ENCODE data around the gene SYT1.

The SYT1 gene

DNA sequence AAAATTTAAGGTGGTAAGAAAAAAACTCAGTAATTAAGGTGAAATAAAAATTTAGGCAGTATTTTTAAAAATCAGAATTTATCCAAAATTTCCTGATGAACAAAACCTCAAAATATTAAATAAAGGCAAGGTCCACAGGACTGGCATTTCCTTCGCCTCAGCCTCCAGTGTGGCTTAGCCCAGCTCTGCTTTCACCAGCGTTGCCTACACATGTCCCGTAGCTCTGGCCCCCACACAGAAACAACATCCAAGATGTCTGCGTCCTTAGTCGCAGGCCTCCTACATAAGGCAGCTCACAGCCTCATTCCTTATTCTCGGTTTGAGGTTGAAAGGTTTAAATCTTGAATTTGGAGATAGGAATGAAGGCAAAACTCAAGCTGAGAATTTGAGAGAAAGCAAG, 274.3 kb downstream of the SYT1 start:
- no peaks in the 10 kb centered on the region for H3K4me1 Mint-ChIP-seq
- no peak overlapping the region for H3K4me3 Mint-ChIP-seq
- no peaks in the 10 kb centered on the region for H3K27me3 Mint-ChIP-seq
- ATAC-seq (replicated peaks) (no peak), DNase-seq (no peak)
- H3K9me3 Mint-ChIP-seq, result no peaks in the 10 kb centered on the region
- H3K36me3 Mint-ChIP-seq, result no peaks in the 10 kb centered on the region
- H3K27ac Mint-ChIP-seq, result no peak overlapping the region

DNA sequence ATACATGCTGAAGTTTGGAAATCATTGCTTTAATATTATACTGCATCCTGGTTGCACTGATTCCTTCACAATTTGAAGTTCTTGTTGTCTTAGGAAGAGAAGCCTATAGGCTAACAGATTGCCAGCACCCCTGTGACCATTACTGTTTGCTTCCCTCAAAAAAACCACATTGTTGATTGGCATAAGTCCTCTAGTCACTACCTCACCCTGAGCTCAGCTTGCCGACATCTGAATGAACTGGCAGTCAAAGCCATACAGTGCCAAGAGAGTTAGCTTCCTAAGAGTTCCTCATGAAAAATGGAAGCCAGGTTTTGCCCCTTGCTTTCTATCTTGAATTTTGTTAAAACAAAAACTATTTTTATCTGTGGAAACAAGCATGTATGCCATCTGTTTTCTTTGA, 276.1 kb downstream of the SYT1 start:
- H3K4me1 Mint-ChIP-seq, result no peaks in the 10 kb centered on the region
- H3K4me3 Mint-ChIP-seq, result no peak overlapping the region
- ATAC-seq (replicated peaks) (no peak), DNase-seq (no peak)
- no peaks in the 10 kb centered on the region for H3K27me3 Mint-ChIP-seq
- no peak overlapping the region for H3K27ac Mint-ChIP-seq
- H3K36me3 Mint-ChIP-seq, result no peaks in the 10 kb centered on the region
- H3K9me3 Mint-ChIP-seq, result no peaks in the 10 kb centered on the region

DNA sequence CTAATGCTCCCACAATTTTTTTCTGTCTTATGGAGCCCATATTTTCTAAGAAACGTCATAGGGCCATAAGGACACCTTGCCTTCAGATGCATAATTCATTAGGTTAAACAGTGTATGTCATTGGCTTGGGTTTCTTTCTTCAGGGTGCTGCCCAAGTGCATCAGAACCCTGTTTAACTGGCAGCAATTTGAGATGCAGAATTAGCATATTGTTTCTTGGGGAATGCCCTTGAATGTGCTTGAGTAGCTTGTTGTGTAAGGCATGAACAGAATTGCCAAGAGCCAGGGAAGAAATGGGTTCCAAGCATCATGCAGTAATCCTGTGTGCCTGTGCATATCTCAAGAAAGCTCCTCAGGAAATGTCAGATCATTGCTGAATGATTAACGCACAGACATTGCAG, 277.2 kb downstream of the SYT1 start:
- no peak for ATAC-seq (replicated peaks)

DNA sequence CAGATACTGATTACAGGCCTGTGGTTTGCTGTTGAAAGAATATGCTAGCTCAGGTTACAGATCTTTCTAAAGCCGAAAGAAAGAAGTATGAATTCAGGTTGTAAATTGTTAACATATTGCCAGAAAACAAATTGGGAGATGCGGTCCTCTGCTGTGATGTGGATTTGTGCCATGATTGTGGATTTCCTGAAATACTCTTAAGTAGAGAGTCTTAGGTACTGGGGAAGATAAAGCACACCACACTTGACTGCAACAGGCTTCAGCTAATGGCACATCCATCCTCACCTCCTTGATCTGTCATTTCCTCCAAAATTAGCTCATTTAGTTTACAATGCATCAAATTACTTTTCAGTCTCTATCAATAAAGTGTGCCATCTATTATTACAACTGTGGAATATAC, 279.2 kb downstream of the SYT1 start:
- no peaks in the 10 kb centered on the region for H3K36me3 Mint-ChIP-seq
- no peak for ATAC-seq (replicated peaks)

More for the DNA sequence above, 277.2 kb downstream of the SYT1 start:
- DNase-seq, result no peak
- Mint-ChIP-seq H3K4me3 (no peak overlapping the region), H3K4me1 (no peaks in the 10 kb centered on the region), H3K36me3 (no peaks in the 10 kb centered on the region), H3K27ac (no peak overlapping the region), H3K27me3 (no peaks in the 10 kb centered on the region), H3K9me3 (peaks cover 0 to 1% of the 10 kb centered on the region in 2 donors)

DNA sequence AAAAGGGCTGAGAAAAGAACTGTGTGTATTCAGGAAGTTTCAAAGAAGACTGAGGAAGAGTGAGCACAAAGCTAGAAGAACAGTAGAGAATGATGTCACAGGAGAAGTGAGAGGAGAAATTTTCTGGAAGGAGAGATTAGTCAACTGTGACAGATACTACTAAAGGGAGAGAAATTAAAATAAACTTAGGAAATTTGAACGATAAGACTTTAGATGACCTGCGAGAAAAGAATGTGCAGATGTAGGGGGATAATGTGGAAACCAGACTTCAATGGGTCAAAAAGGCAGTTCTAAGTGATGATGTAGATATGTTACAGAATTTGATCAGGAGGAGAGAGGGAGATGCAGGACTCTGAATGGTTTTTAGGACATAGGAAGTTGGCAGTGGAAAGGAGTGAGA, 287.4 kb downstream of the SYT1 start:
- H3K36me3 Mint-ChIP-seq, result no peaks in the 10 kb centered on the region
- ATAC-seq (replicated peaks) (no peak), DNase-seq (no peak)
- no peak overlapping the region for H3K4me3 Mint-ChIP-seq
- no peaks in the 10 kb centered on the region for H3K4me1 Mint-ChIP-seq
- H3K9me3 Mint-ChIP-seq, result no peaks in the 10 kb centered on the region
- no peaks in the 10 kb centered on the region for H3K27me3 Mint-ChIP-seq
- no peak overlapping the region for H3K27ac Mint-ChIP-seq

More for the DNA sequence above, 279.2 kb downstream of the SYT1 start:
- Mint-ChIP-seq H3K9me3 (peaks cover 0 to 1% of the 10 kb centered on the region in 2 donors), H3K4me1 (no peaks in the 10 kb centered on the region), H3K27ac (no peak overlapping the region), H3K27me3 (no peaks in the 10 kb centered on the region), H3K4me3 (no peak overlapping the region)
- DNase-seq, result no peak

DNA sequence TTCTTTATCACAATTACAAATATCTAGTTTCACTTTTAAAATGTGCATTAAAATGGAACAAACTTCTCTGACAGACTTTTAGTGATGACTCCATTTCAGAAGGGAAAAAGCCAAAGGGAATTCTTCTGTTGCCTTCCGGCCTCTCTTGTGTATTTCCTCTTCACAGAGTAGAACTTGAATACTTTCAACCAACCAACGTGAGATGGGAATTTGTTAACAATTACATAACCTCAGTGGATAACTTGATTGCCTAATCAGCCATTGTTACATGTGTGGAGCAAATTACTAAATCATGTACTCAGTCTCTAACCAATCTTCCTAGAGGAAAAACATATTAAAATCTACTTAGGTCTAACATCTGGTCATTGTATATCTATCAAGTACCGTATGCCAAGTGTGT, 291.1 kb downstream of the SYT1 start:
- no peaks in the 10 kb centered on the region for H3K4me1 Mint-ChIP-seq
- no peaks in the 10 kb centered on the region for H3K27me3 Mint-ChIP-seq
- H3K36me3 Mint-ChIP-seq, result no peaks in the 10 kb centered on the region
- ATAC-seq (replicated peaks) (no peak), DNase-seq (no peak)
- H3K9me3 Mint-ChIP-seq, result no peaks in the 10 kb centered on the region
- no peak overlapping the region for H3K27ac Mint-ChIP-seq
- no peak overlapping the region for H3K4me3 Mint-ChIP-seq

DNA sequence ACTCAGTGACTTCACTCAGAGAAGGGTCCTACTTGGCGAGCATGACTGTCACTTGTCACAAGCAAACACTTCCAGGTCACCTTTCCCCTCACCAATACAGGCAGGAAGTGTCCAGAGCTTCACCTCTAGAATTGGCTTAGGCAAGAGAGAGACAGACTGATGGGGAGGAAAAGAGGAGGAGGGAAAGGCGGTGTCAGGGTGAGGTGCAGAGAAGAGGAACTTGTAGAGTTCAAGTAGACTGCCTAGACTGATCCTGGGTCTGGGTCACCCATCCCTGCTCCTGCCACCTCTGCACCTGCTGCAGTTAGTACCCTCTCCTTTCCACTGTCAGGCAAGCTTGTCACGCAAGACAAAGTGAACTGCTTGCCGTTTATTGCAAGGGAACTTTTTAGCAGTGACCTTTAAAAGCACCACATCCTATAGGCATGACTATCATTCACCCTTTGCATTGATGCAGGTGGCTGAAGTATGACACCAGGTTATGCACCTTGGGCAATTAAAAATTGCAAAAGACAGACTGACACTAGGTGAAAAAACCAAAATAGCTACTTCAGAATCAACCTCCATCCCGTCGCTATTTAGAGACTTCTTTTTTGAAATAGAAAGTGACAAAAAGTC, 292.4 kb downstream of the SYT1 start:
- Mint-ChIP-seq H3K4me3 (no peak overlapping the region), H3K27ac (no peak overlapping the region), H3K4me1 (no peaks in the 10 kb centered on the region), H3K36me3 (no peaks in the 10 kb centered on the region), H3K27me3 (no peaks in the 10 kb centered on the region), H3K9me3 (no peaks in the 10 kb centered on the region)
- no peak for DNase-seq
- ATAC-seq (replicated peaks), result peak; percentile 31 to 74

DNA sequence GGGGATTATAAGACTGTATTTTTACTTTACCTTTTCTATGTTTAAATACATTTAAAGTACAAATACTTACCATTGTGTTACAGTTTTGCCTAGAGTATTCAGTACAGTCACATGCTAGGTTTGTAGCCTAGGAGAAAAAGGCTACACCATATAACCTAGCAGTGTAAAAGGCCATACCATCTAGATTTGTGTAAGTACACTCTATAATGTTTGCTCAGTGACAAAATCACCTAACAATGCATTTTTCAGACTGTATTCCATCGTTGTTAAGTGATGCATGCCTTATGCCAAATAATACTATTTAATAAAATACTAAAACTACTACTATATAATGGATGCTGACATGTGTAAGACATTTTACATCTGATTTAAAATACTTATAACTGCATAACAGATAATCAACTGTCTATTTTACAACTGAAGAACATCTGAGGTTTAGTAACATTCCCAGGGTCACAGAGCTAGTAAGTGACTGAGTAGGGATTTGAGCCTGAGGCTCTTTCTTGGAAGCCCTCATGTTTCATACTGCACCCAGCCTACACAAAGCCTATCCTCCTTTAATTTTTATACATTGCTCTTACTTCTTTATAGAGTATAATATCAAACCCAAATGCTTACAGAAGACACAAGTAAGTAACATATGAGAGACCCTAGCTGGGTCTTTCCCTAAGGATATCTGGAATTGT, 296.8 kb downstream of the SYT1 start:
- no peak for DNase-seq
- no peaks in the 10 kb centered on the region for H3K36me3 Mint-ChIP-seq
- no peaks in the 10 kb centered on the region for H3K4me1 Mint-ChIP-seq

DNA sequence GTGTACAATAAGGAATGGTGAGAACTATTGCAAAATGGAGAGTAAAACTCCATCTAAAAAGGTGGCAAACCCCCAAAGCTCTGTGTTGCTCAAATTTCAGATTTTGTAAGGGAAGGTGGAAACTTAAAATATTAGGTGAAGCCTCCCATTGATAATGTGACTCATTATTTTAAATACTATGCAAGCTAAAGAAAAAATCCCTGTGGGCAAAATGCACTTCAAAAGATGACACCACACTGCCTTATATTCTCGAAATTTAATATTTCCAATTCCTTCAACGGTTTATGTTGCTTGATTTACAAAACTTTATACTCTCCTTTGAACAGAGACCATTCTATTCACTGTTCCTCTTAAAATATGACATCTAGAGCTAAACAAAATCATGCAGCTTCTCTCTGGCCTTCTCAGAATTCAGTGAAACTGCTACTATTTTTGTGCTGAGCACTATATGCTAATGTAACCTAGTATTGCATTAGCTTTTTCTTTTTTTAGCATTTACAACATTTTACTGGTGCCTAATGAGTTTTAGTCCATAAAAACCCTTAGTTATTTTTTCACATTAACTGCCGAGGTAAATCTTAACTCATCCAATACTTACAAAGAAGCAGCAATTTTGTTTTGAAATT, 297.7 kb downstream of the SYT1 start:
- H3K36me3 Mint-ChIP-seq, result no peaks in the 10 kb centered on the region
- H3K27ac Mint-ChIP-seq, result no peak overlapping the region
- DNase-seq, result no peak
- no peak overlapping the region for H3K4me3 Mint-ChIP-seq
- no peaks in the 10 kb centered on the region for H3K9me3 Mint-ChIP-seq
- H3K27me3 Mint-ChIP-seq, result no peaks in the 10 kb centered on the region
- ATAC-seq (replicated peaks), result no peak
- no peaks in the 10 kb centered on the region for H3K4me1 Mint-ChIP-seq

More for the DNA sequence above, 296.8 kb downstream of the SYT1 start:
- H3K9me3 Mint-ChIP-seq, result no peaks in the 10 kb centered on the region
- no peak overlapping the region for H3K27ac Mint-ChIP-seq
- no peak overlapping the region for H3K4me3 Mint-ChIP-seq
- no peak for ATAC-seq (replicated peaks)
- no peaks in the 10 kb centered on the region for H3K27me3 Mint-ChIP-seq

DNA sequence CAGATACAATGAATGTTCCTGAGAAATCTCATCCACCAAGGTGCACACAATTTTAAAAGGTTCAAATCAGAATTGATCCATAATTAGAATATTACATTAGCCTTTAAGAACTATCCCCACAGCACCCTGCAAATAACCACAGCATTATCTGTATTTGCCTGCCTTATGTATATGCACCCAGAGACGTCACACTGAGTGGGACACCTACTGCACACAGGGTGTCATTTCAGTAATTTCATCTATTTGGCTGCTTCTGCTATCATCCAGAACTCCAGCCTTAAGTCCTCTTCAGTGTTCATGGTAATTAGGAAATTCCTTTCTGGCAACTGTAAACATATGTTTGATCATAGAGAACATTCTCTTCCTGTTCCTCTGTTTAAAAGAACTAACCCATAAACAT, 298.4 kb downstream of the SYT1 start:
- no peaks in the 10 kb centered on the region for H3K36me3 Mint-ChIP-seq
- ATAC-seq (replicated peaks) (no peak), DNase-seq (no peak)
- no peaks in the 10 kb centered on the region for H3K4me1 Mint-ChIP-seq
- no peaks in the 10 kb centered on the region for H3K27me3 Mint-ChIP-seq
- no peak overlapping the region for H3K27ac Mint-ChIP-seq
- H3K9me3 Mint-ChIP-seq, result no peaks in the 10 kb centered on the region
- no peak overlapping the region for H3K4me3 Mint-ChIP-seq

DNA sequence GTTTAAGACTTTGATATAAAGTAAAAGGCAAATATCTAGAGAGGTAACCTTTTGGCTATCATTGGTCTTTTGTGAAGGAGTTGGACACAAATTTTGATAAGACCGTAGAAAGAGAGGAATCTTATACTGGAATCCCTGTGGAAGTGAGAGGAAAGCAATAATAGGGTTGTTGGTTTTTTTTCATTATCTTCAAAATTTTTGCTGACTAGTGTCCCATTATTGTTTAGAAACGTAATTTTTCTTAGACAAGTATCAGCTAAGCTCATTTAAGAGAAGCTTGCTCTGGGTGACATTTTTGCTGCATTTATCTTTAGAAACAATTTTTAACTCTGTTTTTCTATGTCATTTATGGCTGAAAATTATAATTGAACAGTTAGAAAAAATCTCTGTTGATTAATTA, 300.3 kb downstream of the SYT1 start:
- H3K4me1 Mint-ChIP-seq, result no peaks in the 10 kb centered on the region
- no peak overlapping the region for H3K4me3 Mint-ChIP-seq
- peaks cover 0 to 3% of the 10 kb centered on the region in 2 donors for H3K9me3 Mint-ChIP-seq
- H3K27ac Mint-ChIP-seq, result no peak overlapping the region
- DNase-seq, result no peak
- no peaks in the 10 kb centered on the region for H3K27me3 Mint-ChIP-seq
- ATAC-seq (replicated peaks), result no peak
- H3K36me3 Mint-ChIP-seq, result no peaks in the 10 kb centered on the region

DNA sequence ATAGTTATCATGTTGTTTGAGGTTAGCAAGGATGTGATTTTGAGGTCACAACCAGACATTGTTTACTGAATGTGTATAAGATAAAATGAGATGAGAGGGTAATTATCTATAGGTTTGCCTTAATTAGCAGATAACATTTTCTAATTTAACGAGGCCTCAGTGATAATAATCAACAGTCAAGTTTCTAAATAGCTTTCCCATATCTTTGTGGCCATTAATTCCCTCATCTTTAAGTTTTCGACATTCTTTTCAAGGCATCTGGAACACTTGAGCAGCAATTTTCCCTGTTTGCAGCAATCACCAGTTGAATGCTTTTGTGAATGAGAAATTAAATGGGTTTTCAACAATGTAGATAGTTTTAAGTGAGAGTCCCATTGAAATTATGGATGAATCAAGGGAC, 304.1 kb downstream of the SYT1 start:
- no peaks in the 10 kb centered on the region for H3K36me3 Mint-ChIP-seq
- DNase-seq, result no peak
- H3K4me3 Mint-ChIP-seq, result no peak overlapping the region
- no peaks in the 10 kb centered on the region for H3K4me1 Mint-ChIP-seq
- ATAC-seq (replicated peaks), result no peak
- H3K9me3 Mint-ChIP-seq, result peaks cover 6 to 8% of the 10 kb centered on the region in 2 donors
- H3K27me3 Mint-ChIP-seq, result no peaks in the 10 kb centered on the region
- no peak overlapping the region for H3K27ac Mint-ChIP-seq

DNA sequence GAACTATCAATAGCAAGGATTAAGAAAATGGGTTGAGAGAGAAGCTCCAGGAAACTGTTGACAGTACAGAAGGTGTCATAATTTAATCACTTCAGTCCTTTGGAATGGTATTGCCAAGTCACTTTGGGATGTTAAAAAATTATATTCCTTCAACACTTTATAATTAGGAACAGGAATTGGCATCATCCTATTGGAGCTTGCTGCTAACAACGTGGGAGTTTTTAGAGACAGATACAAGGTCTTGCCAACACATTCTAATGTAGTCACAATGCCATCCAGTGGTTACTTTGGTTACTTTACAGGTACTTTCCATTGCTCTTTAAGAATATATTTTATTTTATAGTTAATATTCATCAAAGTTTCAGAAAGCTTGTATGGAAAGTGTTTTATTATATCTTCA, 310.1 kb downstream of the SYT1 start:
- Mint-ChIP-seq H3K27ac (no peak overlapping the region), H3K4me3 (no peak overlapping the region), H3K36me3 (no peaks in the 10 kb centered on the region), H3K9me3 (peaks cover 6 to 8% of the 10 kb centered on the region in 2 donors), H3K27me3 (no peaks in the 10 kb centered on the region), H3K4me1 (no peaks in the 10 kb centered on the region)
- no peak for DNase-seq
- no peak for ATAC-seq (replicated peaks)

DNA sequence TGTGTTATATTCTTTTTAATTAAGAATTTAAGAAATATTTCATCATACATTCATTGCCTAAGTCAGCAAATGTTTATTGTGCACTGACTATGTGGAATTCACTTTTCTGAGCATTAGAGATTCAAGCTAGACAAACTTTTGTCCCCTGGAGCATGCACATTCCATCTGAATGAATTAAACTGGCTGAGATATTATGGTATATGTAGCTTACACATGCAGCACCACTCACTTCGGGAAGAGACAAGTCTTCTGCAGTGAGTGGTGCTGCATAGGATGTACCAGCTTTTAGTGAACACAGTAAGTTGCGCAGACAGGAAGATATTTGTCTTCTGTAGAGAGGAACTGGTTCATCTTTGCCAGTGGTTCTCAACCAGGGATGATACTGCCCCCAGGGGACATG, 318.4 kb downstream of the SYT1 start:
- H3K27me3 Mint-ChIP-seq, result no peaks in the 10 kb centered on the region

DNA sequence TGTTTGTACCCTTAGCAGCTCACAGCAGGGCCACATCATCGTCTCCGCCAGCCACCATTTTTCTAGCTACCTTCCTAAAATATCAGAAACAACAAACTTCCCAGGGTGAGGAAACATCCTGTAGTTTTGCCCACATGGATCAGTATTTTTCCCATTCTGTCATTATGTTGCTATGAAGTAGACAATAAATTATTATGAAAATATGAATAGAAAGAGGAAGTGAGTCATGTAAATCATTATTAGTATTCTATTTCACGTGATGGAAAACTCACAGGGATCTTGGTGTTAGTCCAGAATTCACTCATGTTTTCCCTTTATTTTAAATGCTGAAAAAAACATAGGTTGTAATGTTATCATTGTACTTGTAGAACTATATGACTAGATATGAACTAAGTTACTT, 319.4 kb downstream of the SYT1 start:
- no peak overlapping the region for H3K4me3 Mint-ChIP-seq
- no peaks in the 10 kb centered on the region for H3K27me3 Mint-ChIP-seq
- no peaks in the 10 kb centered on the region for H3K9me3 Mint-ChIP-seq
- DNase-seq (no peak), ATAC-seq (replicated peaks) (no peak)
- no peaks in the 10 kb centered on the region for H3K4me1 Mint-ChIP-seq
- no peaks in the 10 kb centered on the region for H3K36me3 Mint-ChIP-seq
- peak overlapping the region; percentile 20 for H3K27ac Mint-ChIP-seq

More for the DNA sequence above, 318.4 kb downstream of the SYT1 start:
- Mint-ChIP-seq H3K4me3 (no peak overlapping the region), H3K36me3 (no peaks in the 10 kb centered on the region), H3K27ac (no peak overlapping the region), H3K4me1 (no peaks in the 10 kb centered on the region), H3K9me3 (no peaks in the 10 kb centered on the region)
- DNase-seq, result no peak
- ATAC-seq (replicated peaks), result no peak

Measured in stimulated activated naive B cell treated with anti-CD40 and anti-IgM and Interleukin-4, amounts not matched to agents 10 μg/mL and 1 μg/mL and 100 μg/mL, for 72 hours (primary cell).